GM18520 (cell line): ENCODE results near the gene LIMS1.

Source experiments
- ATAC-seq: cut with Tn5 transposase; IDR thresholded peaks from one replicate; pipeline ENCODE4 v1.9.1; 2021; ENCODE audit not compliant: unreplicated experiment

The LIMS1 gene

GRCh38 chr2:108613261-108614042, 79.2 kb downstream of the LIMS1 start:
- ATAC-seq = no peak

DNA sequence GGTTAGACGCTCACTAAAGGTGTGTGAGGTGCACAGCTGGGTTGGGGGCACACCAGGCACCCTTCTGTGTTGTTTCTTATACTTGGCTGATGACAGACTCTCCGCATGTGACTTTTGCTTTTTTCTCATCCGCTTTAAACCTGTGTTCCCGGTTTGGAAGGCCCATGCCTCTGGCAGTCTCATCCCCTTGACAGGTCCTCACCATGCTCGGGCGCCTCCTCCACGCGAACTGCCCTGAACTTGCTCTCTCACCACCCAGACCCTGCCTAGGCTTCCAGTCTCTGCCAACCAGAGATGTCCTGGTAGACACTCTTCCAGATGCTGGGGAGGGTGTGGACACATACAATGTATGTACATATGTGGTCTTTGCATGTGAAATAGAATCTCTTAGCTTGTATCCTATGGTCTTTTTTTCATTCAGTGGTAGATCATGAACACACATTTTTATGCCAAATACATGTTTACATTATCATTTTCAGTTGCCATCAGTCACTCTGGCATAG, 79.8 kb downstream of the LIMS1 start:
- no peak for ATAC-seq

GRCh38 chr2:108614659-108615058, 80.4 kb downstream of the LIMS1 start:
- no peak for ATAC-seq

DNA sequence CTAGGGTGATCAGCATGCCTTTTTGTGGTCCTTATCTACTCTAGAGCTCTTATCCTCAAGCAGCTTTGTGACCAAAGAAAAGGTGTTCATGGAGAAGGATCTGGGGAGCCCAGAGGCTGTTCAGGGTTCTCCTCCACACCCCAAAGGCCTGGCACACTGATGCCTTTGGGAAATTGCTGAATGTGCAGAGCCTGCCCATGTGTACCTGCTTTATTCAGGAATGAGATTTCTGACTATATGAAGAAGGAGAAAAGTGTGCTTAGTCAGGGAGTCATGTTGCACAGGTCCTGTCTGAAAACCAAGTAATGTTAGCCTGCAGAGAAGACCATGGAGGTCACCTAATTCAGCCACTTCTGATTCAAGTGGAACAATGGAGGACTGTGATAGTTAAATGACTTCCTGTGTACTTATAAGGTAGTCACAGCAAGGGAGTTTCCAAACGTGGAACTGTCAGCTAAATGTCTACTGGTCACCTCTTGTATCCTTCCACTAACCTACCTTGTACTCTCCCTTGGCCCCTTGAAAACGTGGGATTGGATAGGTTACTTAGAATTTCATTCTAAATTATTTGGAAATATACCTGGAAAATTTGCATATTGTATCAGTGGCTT, 81.3 kb downstream of the LIMS1 start:
- ATAC-seq = no peak

GRCh38 chr2:108616318-108616717, 82.0 kb downstream of the LIMS1 start:
- ATAC-seq = no peak

- ATAC-seq = no peak
Measured at GRCh38 chr2:108616751-108617161, 82.5 kb downstream of the LIMS1 start.

- no peak for ATAC-seq
Measured at GRCh38 chr2:108617617-108618016, 83.3 kb downstream of the LIMS1 start.

GRCh38 chr2:108619925-108620620, 85.8 kb downstream of the LIMS1 start:
- ATAC-seq = no peak

DNA sequence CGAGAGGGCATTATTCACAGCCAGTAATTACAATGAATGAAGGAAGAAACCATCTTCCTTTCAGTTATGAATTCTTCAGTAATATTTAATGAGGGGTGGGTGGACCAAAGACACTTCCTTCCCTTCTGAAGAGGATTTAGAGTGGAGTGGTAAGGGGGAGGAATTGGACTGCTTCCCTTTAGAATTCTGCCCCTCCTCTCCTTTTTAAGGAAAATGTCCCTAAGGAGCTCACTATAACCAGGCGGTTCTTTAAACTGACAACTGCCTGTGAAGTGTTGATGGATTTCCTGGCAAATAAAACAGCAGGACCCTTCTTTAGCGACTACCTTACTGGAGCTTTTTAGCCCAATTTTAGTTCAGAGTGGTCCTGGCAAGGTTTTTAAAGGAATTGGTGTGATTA, 86.4 kb downstream of the LIMS1 start:
- ATAC-seq = no peak

DNA sequence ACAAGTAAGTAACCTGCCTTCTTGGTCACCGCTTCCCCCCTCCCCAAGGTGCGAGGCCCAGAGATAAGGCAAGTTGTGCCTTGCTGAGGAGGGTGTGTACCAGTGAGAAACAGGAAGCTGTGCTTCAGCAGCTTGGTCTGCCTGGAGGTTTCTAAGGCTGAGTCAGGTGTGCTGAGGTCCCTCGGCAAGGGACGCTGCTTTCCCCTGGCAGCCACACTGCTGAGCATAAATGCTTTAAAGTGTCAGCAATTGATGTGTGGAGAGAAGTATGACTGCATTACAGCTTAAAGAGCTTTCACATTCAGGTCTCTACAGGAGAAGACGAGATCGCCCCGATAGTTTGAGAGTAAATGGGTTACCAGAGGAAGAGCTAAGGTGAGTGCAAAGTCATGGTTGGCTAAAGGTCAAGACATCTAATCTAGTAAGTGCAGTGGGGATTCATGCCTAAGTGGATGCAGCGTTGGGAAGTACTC, 86.9 kb downstream of the LIMS1 start:
- ATAC-seq = peak; percentile 98

- no peak for ATAC-seq
Measured at GRCh38 chr2:108621687-108622681, 87.7 kb downstream of the LIMS1 start.

GRCh38 chr2:108623616-108624015, 89.3 kb downstream of the LIMS1 start:
- no peak for ATAC-seq

DNA sequence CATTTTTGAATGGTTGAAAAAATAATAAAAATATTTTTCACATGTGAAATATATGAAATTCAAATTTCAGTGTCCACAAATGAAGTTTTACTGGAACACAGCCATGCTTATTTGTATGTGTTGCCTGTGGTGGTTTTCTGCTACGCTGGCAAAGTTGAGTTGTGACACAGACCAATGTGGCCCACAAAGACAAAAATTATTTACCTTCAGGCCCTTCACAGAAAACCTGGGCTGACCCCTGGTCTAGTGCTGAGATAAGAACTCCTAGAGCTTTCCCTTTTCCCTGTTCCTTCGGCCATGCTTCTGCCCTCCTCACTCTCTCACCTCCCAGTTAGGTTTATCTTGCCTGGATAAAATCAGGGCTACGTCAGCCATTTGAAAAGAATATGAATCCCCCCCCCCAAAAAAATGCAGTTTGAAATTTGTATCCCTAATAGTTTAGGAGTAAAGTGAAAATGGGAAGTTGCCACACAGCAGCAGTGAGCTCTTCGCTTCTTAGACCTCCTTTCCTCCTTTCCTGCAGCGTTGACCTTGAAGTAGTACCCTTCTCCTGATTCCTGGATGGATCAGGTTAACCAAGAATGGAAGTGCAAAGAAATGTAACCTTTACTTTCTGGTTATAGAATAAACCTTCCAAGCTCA, 91.0 kb downstream of the LIMS1 start:
- ATAC-seq = no peak

DNA sequence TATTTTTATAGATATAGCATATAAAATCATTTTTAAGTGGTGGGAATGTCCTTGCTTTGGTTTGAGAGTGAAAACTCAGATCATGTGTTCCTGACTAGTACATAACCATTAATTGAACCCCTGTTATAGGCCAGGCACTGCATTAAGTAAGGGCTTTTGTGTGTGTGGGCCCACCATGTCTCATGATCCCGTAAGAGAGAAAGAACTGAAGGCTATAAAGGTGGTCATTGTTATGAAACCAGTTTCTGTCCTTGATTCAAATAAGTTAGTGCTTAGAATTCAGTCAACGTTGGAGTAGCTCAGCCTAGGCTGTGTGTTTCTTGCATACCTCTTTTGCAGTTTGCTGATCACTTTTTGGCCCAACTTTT, 91.5 kb downstream of the LIMS1 start:
- ATAC-seq = no peak

DNA sequence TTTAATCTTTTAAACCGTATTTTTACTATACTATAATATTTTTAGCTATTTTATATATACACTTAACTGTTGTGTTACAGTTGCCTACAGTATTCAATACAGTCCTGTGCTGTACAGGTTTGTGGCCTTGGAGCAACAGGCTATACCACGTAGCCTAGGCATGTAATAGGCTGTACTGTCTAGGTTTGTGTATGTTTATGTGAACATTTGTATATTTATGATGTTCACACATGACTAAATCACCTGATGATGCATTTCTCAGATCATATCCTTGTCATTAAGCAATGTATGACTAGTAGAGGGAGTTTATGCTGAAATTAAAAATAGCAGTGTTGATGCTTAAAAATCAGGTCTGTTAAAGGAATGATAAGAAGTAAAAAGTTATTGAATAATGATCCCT, 92.7 kb downstream of the LIMS1 start:
- ATAC-seq = no peak

DNA sequence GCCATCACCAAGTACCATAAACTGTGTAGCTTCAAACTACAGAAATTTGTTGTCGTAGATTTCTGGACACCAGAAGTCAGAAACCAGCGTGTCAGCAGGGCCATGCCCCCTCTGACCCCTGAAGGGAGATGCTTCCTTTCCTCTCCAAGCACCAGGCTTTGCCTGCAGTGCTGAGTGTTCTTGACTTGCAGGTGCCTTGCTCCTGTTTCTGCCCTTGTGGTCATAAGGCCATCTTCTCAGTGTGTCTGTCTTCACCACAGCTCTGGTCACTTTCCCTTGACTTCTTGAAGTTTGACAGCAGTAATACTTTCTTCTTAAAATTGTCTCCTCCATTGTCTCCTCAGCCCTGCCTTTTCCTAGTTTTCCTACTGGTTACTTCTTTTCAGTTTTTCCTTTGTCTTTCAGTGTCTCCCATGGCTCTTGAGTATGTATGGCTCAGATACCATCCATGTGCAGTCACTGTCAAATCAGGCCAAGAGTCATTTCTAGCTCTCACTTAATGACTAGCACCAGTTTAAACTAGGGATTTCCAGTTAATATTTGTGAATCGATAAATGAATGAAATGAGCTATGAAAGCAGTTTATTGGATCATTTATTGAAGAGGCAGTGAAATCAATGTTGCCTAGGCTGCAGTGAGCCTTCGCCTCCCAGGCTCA, 93.8 kb downstream of the LIMS1 start:
- ATAC-seq = no peak

GRCh38 chr2:108628936-108629335, 94.7 kb downstream of the LIMS1 start:
- no peak for ATAC-seq

DNA sequence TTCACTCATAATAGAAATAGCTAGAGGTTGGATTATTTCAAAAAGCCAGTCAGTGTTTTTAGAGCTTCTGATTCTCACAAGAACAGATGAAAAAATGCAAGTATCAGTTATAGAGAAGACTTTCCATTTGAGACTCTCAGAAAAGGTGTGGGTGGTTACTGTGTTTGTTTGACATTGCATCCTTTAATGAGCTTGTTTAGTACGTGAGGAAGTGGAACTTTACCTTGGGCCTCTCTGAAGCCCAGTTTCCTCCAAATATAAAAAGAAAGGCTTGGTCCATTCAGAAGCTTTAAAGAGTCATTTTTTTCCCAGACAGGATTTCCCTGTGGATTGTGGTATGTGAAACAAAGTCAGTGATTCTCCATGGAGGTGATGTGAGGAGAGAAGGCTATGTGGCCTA, 95.1 kb downstream of the LIMS1 start:
- peak; percentile 86 for ATAC-seq

GRCh38 chr2:108630567-108631405, 96.5 kb downstream of the LIMS1 start:
- ATAC-seq = no peak
